IPS-20b (cell line): ENCODE results near the gene NEUROG1.

Experiments
- H3K27ac ChIP-seq: one replicate; pipeline ENCODE4 v1.5.1; 2013; ENCODE audit warnings: low read length
- H3K27me3 ChIP-seq: 2 replicates; pipeline ENCODE4 v1.6.1; 2013; ENCODE audit warnings: mild to moderate bottlenecking, low read length, inconsistent platforms; ENCODE audit not compliant: insufficient read depth
- H3K36me3 ChIP-seq: 2 replicates; pipeline ENCODE4 v1.6.1; 2013; ENCODE audit warnings: low read depth, mild to moderate bottlenecking, inconsistent platforms, low read length, moderate library complexity; ENCODE audit not compliant: insufficient read depth
- H3K4me1 ChIP-seq: 2 replicates; pipeline ENCODE4 v1.6.1; 2013; ENCODE audit warnings: mild to moderate bottlenecking, control low read depth, inconsistent platforms, low read length, moderate library complexity; ENCODE audit not compliant: insufficient read depth
- H3K4me3 ChIP-seq: 2 replicates; pipeline ENCODE4 v1.5.1; 2013; ENCODE audit warnings: mild to moderate bottlenecking, low read length, inconsistent platforms
- H3K9ac ChIP-seq: 2 replicates; pipeline ENCODE4 v1.6.1; 2013; ENCODE audit warnings: low read depth, mild to moderate bottlenecking, inconsistent platforms, low read length, moderate library complexity
- H3K9me3 ChIP-seq: 2 replicates; pipeline ENCODE4 v1.6.1; 2013; ENCODE audit warnings: mild to moderate bottlenecking, low read depth, low read length, inconsistent platforms; ENCODE audit not compliant: insufficient read depth

NEUROG1 gene

GRCh38 chr5:135570453-135570764, 34.6 kb upstream of the NEUROG1 start:
- Histone ChIP-seq H3K9me3 (no peaks in the 10 kb centered on the region), H3K27me3 (peaks cover 32% of the 10 kb centered on the region), H3K4me1 (peaks cover 4% of the 10 kb centered on the region; the same call in 1 of the 2 replicates), H3K27ac (no peak overlapping the region), H3K4me3 (no peak overlapping the region), H3K36me3 (no peaks in the 10 kb centered on the region), H3K9ac (no peak overlapping the region)

GRCh38 chr5:135569755-135570452, 34.1 kb upstream of the NEUROG1 start:
- Histone ChIP-seq H3K36me3 (no peaks in the 10 kb centered on the region), H3K27ac (no peak overlapping the region), H3K9ac (no peak overlapping the region), H3K27me3 (peaks cover 32% of the 10 kb centered on the region), H3K4me1 (peaks cover 6% of the 10 kb centered on the region; the same call in 1 of the 2 replicates), H3K9me3 (no peaks in the 10 kb centered on the region), H3K4me3 (no peak overlapping the region)

- Histone ChIP-seq H3K27me3 (peaks cover 41% of the 10 kb centered on the region), H3K9ac (no peak overlapping the region), H3K4me1 (peaks cover 12% of the 10 kb centered on the region; the same call in 1 of the 2 replicates), H3K27ac (no peak overlapping the region), H3K9me3 (no peaks in the 10 kb centered on the region), H3K36me3 (no peaks in the 10 kb centered on the region), H3K4me3 (no peak overlapping the region)
These were observed 33.2 kb upstream of the NEUROG1 start for GRCh38 chr5:135568923-135569360.

- peaks cover 12% of the 10 kb centered on the region; the same call in 1 of the 2 replicates for H3K4me1 ChIP-seq
- no peaks in the 10 kb centered on the region for H3K9me3 ChIP-seq
- no peak overlapping the region for H3K9ac ChIP-seq
- H3K27ac ChIP-seq, result no peak overlapping the region
- H3K27me3 ChIP-seq, result peaks cover 39% of the 10 kb centered on the region
- no peaks in the 10 kb centered on the region for H3K36me3 ChIP-seq
- no peak overlapping the region for H3K4me3 ChIP-seq
These were observed 32.5 kb upstream of the NEUROG1 start for GRCh38 chr5:135568246-135568645.

GRCh38 chr5:135567661-135568060, 31.9 kb upstream of the NEUROG1 start:
- no peaks in the 10 kb centered on the region for H3K36me3 ChIP-seq
- no peak overlapping the region for H3K9ac ChIP-seq
- H3K4me3 ChIP-seq, result no peak overlapping the region
- H3K9me3 ChIP-seq, result no peaks in the 10 kb centered on the region
- H3K4me1 ChIP-seq, result peaks cover 12% of the 10 kb centered on the region; the same call in 1 of the 2 replicates
- peaks cover 39% of the 10 kb centered on the region for H3K27me3 ChIP-seq
- no peak overlapping the region for H3K27ac ChIP-seq

GRCh38 chr5:135566422-135567400, 30.9 kb upstream of the NEUROG1 start:
- Histone ChIP-seq H3K9me3 (no peaks in the 10 kb centered on the region), H3K4me1 (peaks cover 12% of the 10 kb centered on the region; the same call in 1 of the 2 replicates), H3K36me3 (no peaks in the 10 kb centered on the region), H3K4me3 (no peak overlapping the region), H3K27ac (no peak overlapping the region), H3K9ac (no peak overlapping the region), H3K27me3 (peaks cover 43% of the 10 kb centered on the region)

- Histone ChIP-seq H3K4me3 (no peak overlapping the region), H3K9me3 (no peaks in the 10 kb centered on the region), H3K27me3 (peaks cover 47% of the 10 kb centered on the region), H3K4me1 (peaks cover 12% of the 10 kb centered on the region; the same call in 1 of the 2 replicates), H3K27ac (no peak overlapping the region), H3K36me3 (no peaks in the 10 kb centered on the region), H3K9ac (no peak overlapping the region)
These were observed 30.1 kb upstream of the NEUROG1 start for GRCh38 chr5:135565725-135566421.

GRCh38 chr5:135565266-135565665, 29.5 kb upstream of the NEUROG1 start:
- Histone ChIP-seq H3K27ac (no peak overlapping the region), H3K27me3 (peaks cover 45% of the 10 kb centered on the region), H3K4me1 (peaks cover 12% of the 10 kb centered on the region; the same call in 1 of the 2 replicates), H3K4me3 (peak overlapping the region; percentile 22; the same call in 1 of the 2 replicates), H3K9ac (no peak overlapping the region), H3K36me3 (no peaks in the 10 kb centered on the region), H3K9me3 (no peaks in the 10 kb centered on the region)

GRCh38 chr5:135564331-135564730, 28.6 kb upstream of the NEUROG1 start:
- no peaks in the 10 kb centered on the region for H3K9me3 ChIP-seq
- no peak overlapping the region for H3K9ac ChIP-seq
- no peak overlapping the region for H3K4me3 ChIP-seq
- peaks cover 47% of the 10 kb centered on the region for H3K27me3 ChIP-seq
- no peak overlapping the region for H3K27ac ChIP-seq
- no peaks in the 10 kb centered on the region for H3K36me3 ChIP-seq
- H3K4me1 ChIP-seq, result peaks cover 12% of the 10 kb centered on the region; the same call in 1 of the 2 replicates

GRCh38 chr5:135561266-135561665, 25.5 kb upstream of the NEUROG1 start:
- Histone ChIP-seq H3K4me3 (no peak overlapping the region), H3K36me3 (no peaks in the 10 kb centered on the region), H3K9ac (no peak overlapping the region)

GRCh38 chr5:135560858-135561257, 25.1 kb upstream of the NEUROG1 start:
- Histone ChIP-seq H3K27ac (no peak overlapping the region), H3K4me1 (peaks cover 10% of the 10 kb centered on the region; the same call in 1 of the 2 replicates), H3K9ac (no peak overlapping the region), H3K36me3 (no peaks in the 10 kb centered on the region), H3K27me3 (peaks cover 54% of the 10 kb centered on the region), H3K4me3 (no peak overlapping the region), H3K9me3 (no peaks in the 10 kb centered on the region)

More at GRCh38 chr5:135561266-135561665, 25.5 kb upstream of the NEUROG1 start:
- Histone ChIP-seq H3K4me1 (peaks cover 12% of the 10 kb centered on the region; the same call in 1 of the 2 replicates), H3K27me3 (peaks cover 54% of the 10 kb centered on the region), H3K27ac (no peak overlapping the region), H3K9me3 (no peaks in the 10 kb centered on the region)
